Measurements from ENCODE around the gene MSMO1.

MSMO1 gene

DNA sequence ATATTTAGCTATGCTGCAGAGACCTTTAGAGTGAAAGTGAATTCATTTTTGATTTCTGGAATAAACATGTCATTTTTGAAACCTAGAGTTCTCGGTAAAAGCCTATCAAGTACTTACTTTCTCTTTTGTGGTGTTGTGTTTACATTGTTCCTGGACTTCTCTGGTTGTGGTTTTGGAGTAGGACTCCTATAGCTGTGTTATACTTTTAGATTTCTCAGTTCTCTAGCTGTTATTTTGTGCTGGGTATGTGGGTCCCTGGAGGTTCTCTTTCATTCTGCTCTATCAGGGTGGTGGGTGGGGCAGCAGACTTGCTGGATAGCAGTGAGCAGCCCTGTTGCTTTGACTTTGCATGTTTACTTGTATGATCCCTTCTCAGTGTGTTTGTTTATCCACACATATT is 25.6 kb upstream of the MSMO1 start:
- Mint-ChIP-seq H3K36me3 (ENCODE audit: low read depth) (peaks cover 3% of the 10 kb centered on the region), H3K27me3 (ENCODE audit: low read depth) (no peaks in the 10 kb centered on the region), H3K4me1 (no peaks in the 10 kb centered on the region), H3K27ac (no peak overlapping the region), H3K4me3 (no peak overlapping the region), H3K9me3 (no peaks in the 10 kb centered on the region)
- TF ChIP-seq, protein P1, sequence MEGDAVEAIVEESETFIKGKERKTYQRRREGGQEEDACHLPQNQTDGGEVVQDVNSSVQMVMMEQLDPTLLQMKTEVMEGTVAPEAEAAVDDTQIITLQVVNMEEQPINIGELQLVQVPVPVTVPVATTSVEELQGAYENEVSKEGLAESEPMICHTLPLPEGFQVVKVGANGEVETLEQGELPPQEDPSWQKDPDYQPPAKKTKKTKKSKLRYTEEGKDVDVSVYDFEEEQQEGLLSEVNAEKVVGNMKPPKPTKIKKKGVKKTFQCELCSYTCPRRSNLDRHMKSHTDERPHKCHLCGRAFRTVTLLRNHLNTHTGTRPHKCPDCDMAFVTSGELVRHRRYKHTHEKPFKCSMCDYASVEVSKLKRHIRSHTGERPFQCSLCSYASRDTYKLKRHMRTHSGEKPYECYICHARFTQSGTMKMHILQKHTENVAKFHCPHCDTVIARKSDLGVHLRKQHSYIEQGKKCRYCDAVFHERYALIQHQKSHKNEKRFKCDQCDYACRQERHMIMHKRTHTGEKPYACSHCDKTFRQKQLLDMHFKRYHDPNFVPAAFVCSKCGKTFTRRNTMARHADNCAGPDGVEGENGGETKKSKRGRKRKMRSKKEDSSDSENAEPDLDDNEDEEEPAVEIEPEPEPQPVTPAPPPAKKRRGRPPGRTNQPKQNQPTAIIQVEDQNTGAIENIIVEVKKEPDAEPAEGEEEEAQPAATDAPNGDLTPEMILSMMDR (IDR thresholded peaks at IDR 0.05; ENCODE audit: unreplicated experiment in 3 of 3) = no peak

DNA sequence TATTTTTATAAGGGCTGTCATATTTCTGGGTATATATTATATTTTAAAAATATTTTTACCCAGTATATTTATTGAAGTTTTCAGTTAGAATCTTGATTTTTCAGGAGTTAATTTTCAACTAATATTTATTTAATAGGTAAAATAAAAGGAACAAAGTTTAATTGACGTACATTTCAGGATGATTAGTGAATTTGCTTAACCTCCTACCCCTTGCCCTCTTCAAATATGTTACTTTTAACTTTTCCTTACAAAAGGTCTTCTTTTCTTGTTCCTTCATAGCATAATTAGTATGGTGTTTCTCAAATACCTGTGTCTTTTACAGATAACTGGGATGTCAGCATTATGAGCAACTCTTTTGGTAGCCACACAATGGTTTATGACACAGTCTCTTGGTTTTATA is 24.8 kb upstream of the MSMO1 start:
- no peaks in the 10 kb centered on the region for H3K4me1 Mint-ChIP-seq
- TF ChIP-seq, protein P1 (IDR thresholded peaks at IDR 0.05; ENCODE audit: unreplicated experiment in 3 of 3) = no peak
- no peak overlapping the region for H3K27ac Mint-ChIP-seq
- peaks cover 3% of the 10 kb centered on the region for H3K36me3 Mint-ChIP-seq (ENCODE audit: low read depth)
- H3K9me3 Mint-ChIP-seq = no peaks in the 10 kb centered on the region
- no peak overlapping the region for H3K4me3 Mint-ChIP-seq
- no peaks in the 10 kb centered on the region for H3K27me3 Mint-ChIP-seq (ENCODE audit: low read depth)

DNA sequence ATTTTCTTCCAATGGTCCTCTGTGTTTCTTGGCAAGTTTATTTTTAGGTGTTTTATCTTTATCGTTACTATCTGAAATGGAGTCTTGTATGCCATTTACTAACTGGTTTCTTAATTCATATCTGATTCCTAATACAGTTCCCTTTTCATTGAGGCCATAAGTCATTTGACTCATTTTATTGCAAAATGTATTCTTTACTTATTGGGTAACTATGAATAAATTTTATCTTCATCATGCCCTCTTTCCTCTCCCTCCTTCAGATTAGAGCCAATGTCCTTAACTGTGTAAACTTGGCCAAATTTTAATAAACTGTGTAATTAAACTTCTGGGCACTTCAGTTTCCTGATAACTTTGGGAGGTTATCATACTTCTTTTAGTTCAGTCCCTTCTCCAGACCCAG is 19.3 kb upstream of the MSMO1 start:
- H3K4me3 Mint-ChIP-seq = no peak overlapping the region
- H3K27ac Mint-ChIP-seq = no peak overlapping the region
- H3K27me3 Mint-ChIP-seq (ENCODE audit: low read depth) = no peaks in the 10 kb centered on the region
- no peaks in the 10 kb centered on the region for H3K9me3 Mint-ChIP-seq
- H3K4me1 Mint-ChIP-seq = no peaks in the 10 kb centered on the region
- H3K36me3 Mint-ChIP-seq (ENCODE audit: low read depth) = peaks cover 8% of the 10 kb centered on the region
- TF ChIP-seq, protein P1 (IDR thresholded peaks at IDR 0.05; ENCODE audit: unreplicated experiment in 3 of 3) = no peak

DNA sequence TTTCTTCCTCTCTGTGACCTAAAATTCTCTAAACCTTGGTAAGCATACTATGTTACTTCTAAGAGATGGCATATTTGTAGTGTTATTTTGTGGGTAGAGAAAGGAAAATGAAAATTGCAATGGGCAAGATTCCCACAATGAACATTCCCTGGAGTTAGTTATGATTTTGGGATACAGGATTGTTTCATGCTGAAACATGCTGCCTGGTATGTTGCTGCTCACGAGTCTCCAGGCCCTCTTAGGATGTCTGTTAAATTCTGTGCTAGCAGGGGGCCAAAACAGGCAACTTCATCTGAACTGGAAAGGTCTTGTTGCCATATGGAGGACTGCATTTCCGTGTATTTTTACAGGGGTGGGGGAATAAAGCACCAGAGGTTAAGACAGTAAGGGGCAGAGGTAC is 18.9 kb upstream of the MSMO1 start:
- no peaks in the 10 kb centered on the region for H3K27me3 Mint-ChIP-seq (ENCODE audit: low read depth)
- peaks cover 8% of the 10 kb centered on the region for H3K36me3 Mint-ChIP-seq (ENCODE audit: low read depth)
- H3K9me3 Mint-ChIP-seq = no peaks in the 10 kb centered on the region
- no peak overlapping the region for H3K4me3 Mint-ChIP-seq
- TF ChIP-seq, protein P1 (IDR thresholded peaks at IDR 0.05; ENCODE audit: unreplicated experiment in 3 of 3) = no peak
- no peak overlapping the region for H3K27ac Mint-ChIP-seq
- H3K4me1 Mint-ChIP-seq = no peaks in the 10 kb centered on the region

DNA sequence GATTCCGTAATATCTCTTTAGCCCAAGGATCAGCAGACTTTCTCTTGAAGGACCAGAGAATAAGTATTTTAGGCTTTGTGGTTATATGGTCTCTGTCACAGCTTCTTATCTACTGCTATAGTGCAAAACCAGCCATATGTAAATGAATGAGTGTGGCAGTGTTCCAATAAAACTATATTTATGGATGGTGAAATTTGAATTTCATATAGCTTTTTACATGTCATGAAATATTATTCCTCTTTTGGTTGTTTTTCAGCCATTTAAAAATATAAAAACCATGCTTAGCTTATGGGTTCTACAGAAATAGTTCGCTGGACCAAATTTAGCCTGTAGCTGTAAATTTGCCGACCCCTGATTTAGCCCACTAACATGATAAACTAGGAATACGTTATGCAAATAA is 18.0 kb upstream of the MSMO1 start:
- Mint-ChIP-seq H3K4me3 (no peak overlapping the region), H3K4me1 (no peaks in the 10 kb centered on the region), H3K27me3 (ENCODE audit: low read depth) (no peaks in the 10 kb centered on the region), H3K36me3 (ENCODE audit: low read depth) (peaks cover 8% of the 10 kb centered on the region), H3K27ac (no peak overlapping the region), H3K9me3 (no peaks in the 10 kb centered on the region)
- TF ChIP-seq, protein P1 (IDR thresholded peaks at IDR 0.05; ENCODE audit: unreplicated experiment in 3 of 3) = no peak

DNA sequence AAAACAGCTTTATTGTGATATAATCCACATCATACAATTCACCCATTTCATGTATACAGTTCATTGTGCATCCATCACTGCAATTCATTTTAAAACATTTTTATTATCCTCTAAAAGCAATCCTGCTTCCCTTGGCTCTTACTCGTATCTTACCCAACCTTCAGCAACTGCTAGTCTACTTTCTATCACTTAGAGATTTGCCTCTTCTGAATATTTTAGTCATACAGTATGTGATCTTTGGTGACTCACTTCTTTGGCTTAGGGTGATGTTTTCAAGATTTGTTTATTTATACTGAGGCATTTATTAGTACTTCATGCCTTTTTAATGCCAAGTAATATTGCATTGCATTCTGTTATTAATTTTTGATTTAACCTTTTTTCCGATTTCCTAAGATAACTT is 15.0 kb upstream of the MSMO1 start:
- Mint-ChIP-seq H3K27ac (no peak overlapping the region), H3K36me3 (ENCODE audit: low read depth) (peaks cover 8% of the 10 kb centered on the region), H3K27me3 (ENCODE audit: low read depth) (no peaks in the 10 kb centered on the region), H3K4me3 (no peak overlapping the region), H3K4me1 (no peaks in the 10 kb centered on the region), H3K9me3 (no peaks in the 10 kb centered on the region)
- TF ChIP-seq, protein P1 (IDR thresholded peaks at IDR 0.05; ENCODE audit: unreplicated experiment in 3 of 3) = no peak
